T-helper 2 cell treated with Interferon-gamma antibody and Interleukin-4, amounts not matched to agents 5 μg/mL and 100 μg/mL, for 36 hours (primary cell): ENCODE data around the gene HLA-C.

ENCODE experiments used
- DNase-seq: peaks from one replicate; pipeline ENCODE4 v3.0.0; 2021; ENCODE audit warnings: low spot score
- H3K27ac Mint-ChIP-seq: one replicate; pipeline ENCODE4 v1.8.0; 2021; ENCODE audit warnings: mild to moderate bottlenecking, mixed read lengths
- H3K27me3 Mint-ChIP-seq: one replicate; pipeline ENCODE4 v1.8.0; 2021; ENCODE audit warnings: low read depth, mixed read lengths
- H3K36me3 Mint-ChIP-seq: one replicate; pipeline ENCODE4 v1.8.0; 2021; ENCODE audit warnings: low read depth, mixed read lengths
- H3K4me1 Mint-ChIP-seq: one replicate; pipeline ENCODE4 v1.8.0; 2021; ENCODE audit warnings: low read depth, mixed read lengths
- H3K4me3 Mint-ChIP-seq: one replicate; pipeline ENCODE4 v1.8.0; 2022; ENCODE audit warnings: mild to moderate bottlenecking, moderate library complexity, mixed read lengths
- H3K9me3 Mint-ChIP-seq: one replicate; pipeline ENCODE4 v1.8.0; 2021; ENCODE audit warnings: mixed read lengths

Gene HLA-C

DNA sequence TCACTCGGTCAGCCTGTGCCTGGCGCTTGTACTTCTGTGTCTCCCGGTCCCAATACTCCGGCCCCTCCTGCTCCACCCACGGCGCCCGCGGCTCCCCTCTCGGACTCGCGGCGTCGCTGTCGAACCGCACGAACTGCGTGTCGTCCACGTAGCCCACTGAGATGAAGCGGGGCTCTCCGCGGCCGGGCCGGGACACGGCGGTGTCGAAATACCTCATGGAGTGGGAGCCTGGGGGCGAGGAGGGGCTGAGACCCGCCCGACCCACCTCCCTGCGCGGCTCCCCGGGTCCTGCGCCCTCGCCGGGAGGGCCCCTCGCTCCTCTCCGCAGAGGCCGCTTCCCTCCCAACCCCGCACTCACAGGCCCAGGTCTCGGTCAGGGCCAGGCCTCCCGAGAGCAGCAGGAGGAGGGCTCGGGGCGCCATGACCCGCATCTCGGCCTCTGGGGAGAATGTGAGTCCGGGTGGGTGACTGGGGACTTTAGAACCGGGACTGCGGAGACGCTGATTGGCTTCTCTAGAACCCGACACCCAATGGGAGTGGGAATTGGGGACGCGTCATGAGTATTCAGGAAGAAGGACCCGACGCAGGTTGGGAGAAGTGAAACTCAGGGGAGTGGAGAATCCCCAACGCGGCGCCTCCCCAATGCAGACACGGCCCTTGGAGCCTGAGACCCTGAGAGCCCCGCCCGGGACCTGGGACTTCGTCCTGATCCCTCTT, at the start of gene HLA-C:
HLA-C (minus strand) TSS at position 452 of the 717 bp plus-strand sequence; CDS start at position 431, 21 bp downstream.
- Mint-ChIP-seq H3K4me3 (peak within 1 kb of the TSS; percentile 97), H3K36me3 (peaks cover 49% of the 10 kb centered on the region), H3K9me3 (no peaks in the 10 kb centered on the region), H3K4me1 (peaks cover 46% of the 10 kb centered on the region), H3K27ac (peak within 1 kb of the TSS; percentile 98), H3K27me3 (peaks cover 16% of the 10 kb centered on the region)
- peak; percentile 83 for DNase-seq

DNA sequence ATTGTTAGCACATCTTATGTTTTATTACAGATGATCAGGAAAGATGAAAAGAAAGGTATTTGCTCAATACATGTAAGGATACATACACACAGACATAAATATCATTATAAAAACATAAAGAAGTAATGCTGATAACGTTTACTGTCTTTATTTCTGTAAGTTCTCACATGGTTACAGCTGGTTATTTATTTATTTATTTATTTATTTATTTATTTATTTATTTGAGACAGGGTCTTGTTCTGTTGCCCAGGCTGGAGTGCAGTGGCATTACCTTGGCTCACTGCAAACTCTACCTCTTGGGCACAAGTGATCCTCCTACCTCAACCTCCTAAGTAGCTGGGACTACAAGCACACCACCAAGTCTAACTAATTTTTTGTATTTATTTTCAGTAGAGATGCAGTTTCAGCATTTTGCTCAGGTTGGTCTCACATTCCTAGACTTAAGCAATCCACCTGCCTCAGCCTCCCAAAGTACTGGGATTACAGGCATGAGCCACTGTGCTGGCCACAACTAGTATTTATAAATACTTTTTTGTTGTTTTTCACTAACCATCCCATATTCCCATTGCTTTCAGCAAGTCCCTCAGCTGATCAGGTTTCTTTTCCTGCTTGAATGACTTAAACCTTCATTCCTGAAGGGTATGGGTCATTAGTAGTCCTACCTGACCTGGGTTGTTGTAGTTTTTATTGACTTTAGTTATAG, 49.3 kb upstream of the HLA-C start:
- Mint-ChIP-seq H3K36me3 (no peaks in the 10 kb centered on the region), H3K27me3 (peaks cover 66% of the 10 kb centered on the region), H3K9me3 (peaks cover 8% of the 10 kb centered on the region), H3K27ac (no peak overlapping the region), H3K4me1 (no peaks in the 10 kb centered on the region), H3K4me3 (no peak overlapping the region)
- DNase-seq = no peak

DNA sequence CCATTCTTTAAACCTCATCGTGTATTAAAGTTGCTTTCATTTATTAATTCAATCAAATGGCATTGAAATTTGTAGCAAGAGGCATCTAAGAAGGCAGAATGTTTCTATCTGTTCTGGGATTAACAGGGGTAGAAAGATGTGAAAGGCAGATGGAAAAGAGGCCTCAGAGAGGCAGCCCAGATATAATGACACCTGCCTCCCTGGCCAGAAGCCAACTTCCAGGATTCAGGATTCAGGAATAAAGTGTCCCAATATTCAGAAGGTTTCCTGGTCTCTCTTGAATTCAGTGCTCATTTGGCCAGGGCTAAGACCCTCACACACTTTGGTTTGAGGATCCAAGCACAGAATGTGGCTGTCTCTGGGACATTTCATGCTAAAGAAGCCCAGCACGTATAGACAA, 45.1 kb upstream of the HLA-C start:
- no peak for DNase-seq
- no peak overlapping the region for H3K4me3 Mint-ChIP-seq
- no peaks in the 10 kb centered on the region for H3K36me3 Mint-ChIP-seq
- peaks cover 65% of the 10 kb centered on the region for H3K27me3 Mint-ChIP-seq
- no peaks in the 10 kb centered on the region for H3K9me3 Mint-ChIP-seq
- no peak overlapping the region for H3K27ac Mint-ChIP-seq
- H3K4me1 Mint-ChIP-seq = no peaks in the 10 kb centered on the region

DNA sequence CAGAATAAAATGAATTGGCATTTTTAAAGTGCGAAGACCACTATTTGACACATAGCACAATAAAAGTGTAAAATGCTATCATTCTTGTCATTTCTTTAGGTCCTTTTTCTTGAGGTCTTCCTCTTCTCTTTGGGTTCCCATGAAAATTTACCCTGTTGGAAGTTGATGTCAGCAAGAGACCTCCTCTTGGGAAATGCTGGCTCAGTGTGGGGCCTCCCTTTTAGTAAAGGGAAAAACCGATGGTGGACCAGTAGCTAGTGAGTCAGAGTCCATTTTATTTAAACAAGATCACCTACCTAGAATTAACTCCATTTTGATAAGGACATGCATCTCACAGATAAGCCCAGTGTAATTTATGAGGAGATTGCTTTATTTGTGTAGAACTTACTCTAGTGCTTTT, 37.7 kb upstream of the HLA-C start:
- H3K36me3 Mint-ChIP-seq = no peaks in the 10 kb centered on the region
- H3K9me3 Mint-ChIP-seq = no peaks in the 10 kb centered on the region
- peaks cover 2% of the 10 kb centered on the region for H3K4me1 Mint-ChIP-seq
- peaks cover 52% of the 10 kb centered on the region for H3K27me3 Mint-ChIP-seq
- H3K27ac Mint-ChIP-seq = no peak overlapping the region
- DNase-seq = no peak
- H3K4me3 Mint-ChIP-seq = peak overlapping the region; percentile 9

DNA sequence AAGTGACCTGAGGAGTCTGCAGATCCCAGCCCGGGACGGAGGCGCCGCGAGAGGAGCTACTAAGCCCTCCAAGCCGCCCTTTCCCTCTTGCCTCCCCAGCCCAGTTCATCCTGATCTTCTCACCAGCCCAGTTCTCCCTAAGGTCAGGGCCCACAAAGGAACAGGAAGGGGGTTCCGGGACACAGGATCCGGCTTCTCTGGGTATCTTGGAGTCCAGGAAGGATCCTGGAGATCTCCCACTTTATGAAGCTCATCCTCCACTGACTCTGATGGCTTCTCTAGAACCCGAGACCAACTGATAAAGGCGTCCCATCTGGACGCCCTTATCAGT, 36.9 kb upstream of the HLA-C start:
- no peak for DNase-seq
- Mint-ChIP-seq H3K27ac (no peak overlapping the region), H3K36me3 (no peaks in the 10 kb centered on the region), H3K4me3 (no peak overlapping the region), H3K4me1 (peaks cover 2% of the 10 kb centered on the region), H3K9me3 (no peaks in the 10 kb centered on the region), H3K27me3 (peaks cover 45% of the 10 kb centered on the region)

DNA sequence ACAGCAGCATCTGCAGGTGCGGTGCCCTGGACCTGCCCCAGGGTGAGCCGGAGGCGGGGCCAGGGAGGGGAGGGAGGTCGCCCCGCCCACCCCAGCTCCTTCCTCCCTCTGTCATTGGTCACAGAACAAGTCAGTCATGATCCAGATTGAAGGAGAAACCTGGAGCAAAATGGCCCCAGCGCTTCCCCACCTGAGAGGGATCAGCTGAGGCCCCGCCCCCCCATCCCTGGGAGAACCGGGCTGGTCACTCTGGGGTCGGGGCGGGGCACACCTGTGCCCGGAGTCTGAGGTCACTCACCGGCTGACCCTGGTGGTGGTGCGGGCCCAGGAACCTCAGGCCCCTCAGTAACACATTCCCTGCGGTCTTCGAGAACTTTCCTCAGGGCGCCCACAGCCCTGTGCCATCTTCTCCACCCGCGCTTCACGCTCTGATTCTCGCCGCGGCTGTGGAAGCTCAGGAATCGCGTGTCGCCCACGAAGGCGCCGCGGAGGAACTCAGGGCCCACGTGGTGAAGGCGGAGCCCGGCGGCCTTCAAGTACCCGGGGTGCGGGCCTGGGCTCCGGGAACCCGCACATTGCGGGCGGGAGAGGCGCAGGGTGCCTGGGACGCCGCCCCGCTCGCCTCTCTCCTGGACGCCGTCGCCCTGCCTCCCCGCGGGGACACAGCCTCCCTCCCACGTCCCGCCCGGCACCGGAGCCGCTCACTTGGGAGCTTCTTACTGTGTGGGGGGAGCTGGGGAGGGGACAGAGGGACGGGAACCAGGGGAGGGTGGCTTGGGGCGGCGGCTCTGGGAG, 36.4 kb upstream of the HLA-C start:
- H3K9me3 Mint-ChIP-seq = no peaks in the 10 kb centered on the region
- no peaks in the 10 kb centered on the region for H3K36me3 Mint-ChIP-seq
- peaks cover 2% of the 10 kb centered on the region for H3K4me1 Mint-ChIP-seq
- DNase-seq = no peak
- H3K27ac Mint-ChIP-seq = no peak overlapping the region
- H3K4me3 Mint-ChIP-seq = peak overlapping the region; percentile 70
- H3K27me3 Mint-ChIP-seq = peaks cover 46% of the 10 kb centered on the region

DNA sequence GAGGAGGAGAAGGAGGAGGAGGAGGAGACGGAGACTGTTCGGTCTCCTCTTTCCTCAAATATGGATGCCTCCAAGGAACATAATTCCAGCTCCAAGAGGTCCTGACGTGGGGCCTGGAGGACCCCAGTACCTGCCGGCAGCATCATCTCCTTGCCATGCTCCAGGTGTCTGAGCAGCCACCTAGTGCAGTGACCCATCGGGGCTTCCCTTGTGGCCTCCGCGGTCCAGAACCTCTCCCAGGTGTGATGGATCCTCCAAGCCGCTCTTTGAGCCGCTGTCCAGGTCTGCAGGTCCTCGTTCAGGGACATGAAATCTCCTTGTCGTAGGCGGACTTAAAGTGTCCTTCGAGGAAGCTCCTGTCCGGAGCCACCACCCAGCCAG, 35.8 kb upstream of the HLA-C start:
- H3K27ac Mint-ChIP-seq = no peak overlapping the region
- no peak for DNase-seq
- no peaks in the 10 kb centered on the region for H3K36me3 Mint-ChIP-seq
- peaks cover 2% of the 10 kb centered on the region for H3K4me1 Mint-ChIP-seq
- H3K27me3 Mint-ChIP-seq = peaks cover 47% of the 10 kb centered on the region
- H3K9me3 Mint-ChIP-seq = no peaks in the 10 kb centered on the region
- H3K4me3 Mint-ChIP-seq = no peak overlapping the region

DNA sequence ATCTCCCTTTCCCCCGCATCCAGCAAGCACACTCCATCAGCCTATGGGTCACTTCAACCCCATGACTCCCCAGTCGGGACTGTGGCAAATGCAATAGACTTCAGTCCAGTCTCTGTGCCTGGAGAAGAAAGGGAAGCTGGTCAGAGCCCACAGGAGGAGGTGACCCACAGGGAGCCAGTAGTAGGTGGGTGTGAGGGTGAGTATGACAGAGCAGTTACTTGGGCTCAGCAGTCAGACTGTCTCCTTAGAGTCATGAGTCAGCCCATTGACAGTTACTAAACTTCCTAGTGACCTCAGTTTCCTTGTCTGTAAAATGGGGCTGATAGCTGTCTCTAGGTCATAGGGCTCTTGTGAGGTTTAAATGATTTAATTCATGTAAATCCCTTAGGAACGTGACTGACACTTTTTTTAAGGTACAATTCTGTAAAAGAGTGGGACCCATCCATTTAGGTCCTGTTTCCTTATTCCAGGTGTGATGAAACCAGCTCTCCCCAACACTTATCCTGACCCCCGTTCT, 33.9 kb upstream of the HLA-C start:
- no peak for DNase-seq
- H3K36me3 Mint-ChIP-seq = no peaks in the 10 kb centered on the region
- H3K27me3 Mint-ChIP-seq = peaks cover 47% of the 10 kb centered on the region
- H3K4me1 Mint-ChIP-seq = peaks cover 2% of the 10 kb centered on the region
- H3K4me3 Mint-ChIP-seq = no peak overlapping the region
- no peaks in the 10 kb centered on the region for H3K9me3 Mint-ChIP-seq
- no peak overlapping the region for H3K27ac Mint-ChIP-seq

DNA sequence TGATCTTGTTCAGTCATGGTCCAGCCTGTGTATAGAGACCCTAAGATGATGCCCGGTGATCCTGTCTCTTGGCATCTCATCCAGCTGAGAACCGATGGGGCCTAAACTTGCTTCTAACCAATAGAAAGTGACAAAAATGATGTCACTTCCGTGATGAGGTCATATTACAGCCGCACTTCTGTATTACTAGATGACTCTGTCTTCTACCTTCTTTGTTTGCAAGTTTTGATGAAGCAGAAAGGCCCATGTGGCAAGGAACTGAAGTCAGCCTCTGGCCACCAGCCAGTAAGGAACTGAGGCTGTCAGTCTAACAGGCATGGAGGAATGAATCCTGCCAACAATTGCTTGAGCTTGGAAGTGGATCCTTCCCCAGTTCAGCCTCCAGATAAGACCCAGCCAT, 32.8 kb upstream of the HLA-C start:
- Mint-ChIP-seq H3K9me3 (no peaks in the 10 kb centered on the region), H3K27ac (no peak overlapping the region), H3K27me3 (peaks cover 43% of the 10 kb centered on the region), H3K36me3 (no peaks in the 10 kb centered on the region), H3K4me1 (peaks cover 2% of the 10 kb centered on the region), H3K4me3 (no peak overlapping the region)
- no peak for DNase-seq

DNA sequence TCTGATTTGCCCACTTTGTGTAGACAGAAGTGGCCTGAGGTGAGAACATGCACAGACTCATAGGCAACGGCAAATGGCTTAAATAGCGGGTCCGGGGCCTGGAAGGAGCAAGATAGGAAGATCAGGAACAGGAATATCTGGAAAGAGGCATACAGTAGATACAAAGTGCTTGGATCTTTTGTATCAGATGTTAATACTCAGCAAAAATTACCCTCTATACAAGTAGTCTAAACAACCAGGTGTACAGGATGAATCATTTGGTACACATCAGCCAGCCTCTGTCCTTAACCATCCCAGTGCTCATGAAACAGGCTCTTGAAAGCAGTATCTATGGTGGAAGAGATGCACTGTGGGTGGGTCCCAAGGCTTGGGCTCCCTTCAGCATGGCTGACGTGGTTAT, 28.9 kb upstream of the HLA-C start:
- no peak overlapping the region for H3K27ac Mint-ChIP-seq
- H3K4me3 Mint-ChIP-seq = no peak overlapping the region
- peaks cover 57% of the 10 kb centered on the region for H3K27me3 Mint-ChIP-seq
- H3K4me1 Mint-ChIP-seq = no peaks in the 10 kb centered on the region
- H3K9me3 Mint-ChIP-seq = no peaks in the 10 kb centered on the region
- H3K36me3 Mint-ChIP-seq = no peaks in the 10 kb centered on the region
- no peak for DNase-seq

DNA sequence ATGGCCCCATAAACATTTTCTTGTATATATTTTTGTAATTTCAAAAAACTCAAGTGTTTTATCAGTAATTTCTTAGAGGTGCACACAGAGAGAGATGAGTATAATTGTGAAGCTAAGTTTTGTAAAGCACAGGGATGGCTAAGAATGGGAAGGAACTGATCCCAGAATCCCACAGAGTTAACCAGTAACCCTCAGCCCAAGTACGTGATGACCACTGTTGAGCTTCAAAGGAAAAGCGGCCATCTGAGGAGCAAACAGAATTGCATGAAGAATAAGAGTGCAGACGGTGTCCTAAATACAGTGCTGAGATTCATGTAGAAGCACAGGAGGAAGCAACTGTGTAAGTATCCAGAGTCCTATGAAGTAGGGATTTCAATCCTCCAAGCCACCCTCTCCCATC, 28.1 kb upstream of the HLA-C start:
- H3K27me3 Mint-ChIP-seq = peaks cover 65% of the 10 kb centered on the region
- DNase-seq = no peak
- no peaks in the 10 kb centered on the region for H3K4me1 Mint-ChIP-seq
- no peak overlapping the region for H3K27ac Mint-ChIP-seq
- H3K9me3 Mint-ChIP-seq = no peaks in the 10 kb centered on the region
- H3K36me3 Mint-ChIP-seq = no peaks in the 10 kb centered on the region
- H3K4me3 Mint-ChIP-seq = no peak overlapping the region

DNA sequence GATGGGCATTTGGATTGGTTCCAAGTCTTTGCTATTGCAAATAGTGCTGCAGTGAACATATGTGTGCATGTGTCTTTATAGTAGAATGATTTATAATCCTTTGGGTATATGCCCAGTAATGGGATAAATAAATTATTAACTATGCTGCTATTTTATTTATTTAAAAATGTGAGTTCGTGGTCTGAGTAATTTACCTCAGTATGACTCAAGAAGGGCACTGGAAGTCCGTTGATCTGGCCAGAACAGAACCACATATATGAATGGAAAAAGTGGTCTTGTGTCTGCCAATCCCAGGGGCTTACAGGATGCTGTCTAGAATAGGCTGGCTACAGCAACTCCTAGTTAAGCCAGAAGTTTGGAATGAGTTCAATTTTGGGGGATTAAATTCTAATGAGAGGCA, 27.6 kb upstream of the HLA-C start:
- no peaks in the 10 kb centered on the region for H3K4me1 Mint-ChIP-seq
- no peak overlapping the region for H3K4me3 Mint-ChIP-seq
- H3K27me3 Mint-ChIP-seq = peaks cover 69% of the 10 kb centered on the region
- DNase-seq = no peak
- H3K27ac Mint-ChIP-seq = no peak overlapping the region
- no peaks in the 10 kb centered on the region for H3K36me3 Mint-ChIP-seq
- no peaks in the 10 kb centered on the region for H3K9me3 Mint-ChIP-seq

DNA sequence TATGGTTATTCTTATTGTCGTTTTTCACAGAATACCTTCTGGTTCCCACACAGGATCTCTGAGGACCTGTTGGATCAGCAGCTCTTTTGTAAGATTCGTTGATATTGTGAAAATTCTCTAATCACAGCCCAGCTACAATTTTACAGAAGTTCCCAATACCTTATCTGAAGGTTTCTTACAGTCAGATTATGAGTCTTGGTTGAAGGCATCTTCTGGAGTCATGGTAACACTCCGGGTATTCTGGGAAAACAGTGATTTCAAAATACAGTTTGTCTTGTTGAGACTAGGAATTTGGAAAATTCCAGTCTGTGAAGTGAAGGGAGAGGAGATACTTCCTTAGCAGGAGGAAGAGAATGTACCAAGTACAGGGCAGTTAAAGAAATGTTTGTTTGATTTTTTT, 22.2 kb upstream of the HLA-C start:
- Mint-ChIP-seq H3K27me3 (peaks cover 61% of the 10 kb centered on the region), H3K4me1 (peaks cover 3% of the 10 kb centered on the region), H3K4me3 (no peak overlapping the region), H3K27ac (no peak overlapping the region), H3K9me3 (no peaks in the 10 kb centered on the region), H3K36me3 (no peaks in the 10 kb centered on the region)
- no peak for DNase-seq

DNA sequence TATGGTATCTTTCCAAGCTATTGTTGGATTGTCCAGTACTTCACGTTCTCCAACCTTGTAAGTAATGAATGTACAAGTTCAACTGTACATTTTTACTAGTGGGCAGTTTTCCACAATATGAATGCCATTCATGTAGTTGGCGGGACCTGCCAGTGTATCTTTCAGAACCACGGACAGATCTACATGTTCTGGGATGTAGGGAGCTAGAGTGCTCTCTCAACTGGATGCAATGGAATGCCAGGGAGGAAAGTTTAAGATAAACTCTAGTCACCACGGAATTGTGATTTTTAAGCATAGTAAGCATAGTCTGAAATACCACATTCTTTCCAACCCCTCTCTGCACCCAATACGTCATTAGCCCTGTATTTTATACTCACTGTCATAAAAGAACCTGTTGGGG, 21.5 kb upstream of the HLA-C start:
- Mint-ChIP-seq H3K4me3 (no peak overlapping the region), H3K9me3 (no peaks in the 10 kb centered on the region), H3K36me3 (no peaks in the 10 kb centered on the region), H3K27ac (no peak overlapping the region), H3K27me3 (peaks cover 57% of the 10 kb centered on the region), H3K4me1 (peaks cover 3% of the 10 kb centered on the region)
- no peak for DNase-seq
